GM12878 (cell line): ENCODE results near the gene NKIRAS2. TPM values are rescaled to one million over a fixed set of nuclear protein-coding genes. Genes with fewer than 3 reads are reported as not detected.
A peak's percentile ranks its signal among the peaks of the same experiment; 100 is the strongest.

Experiments
- BMI1 ChIP-seq: fragments of 450-650 bp; IDR thresholded peaks from 2 replicates; pipeline ENCODE4 v1.6.1; 2016; ENCODE audit warnings: mild to moderate bottlenecking, moderate library complexity, borderline replicate concordance
- CBX5 ChIP-seq: sonication (generic); IDR thresholded peaks from 2 replicates; pipeline ENCODE4 v1.6.1; 2016; ENCODE audit warnings: low read depth, moderate library complexity, mild to moderate bottlenecking, inconsistent platforms
- HDAC6 ChIP-seq: fragments of 200-600 bp; sonication (generic); IDR thresholded peaks from one replicate; pipeline ENCODE4 v1.8.0; 2017; ENCODE audit warnings: antibody characterized with exemption; ENCODE audit not compliant: unreplicated experiment
- HDGF ChIP-seq: fragments of 450-650 bp; IDR thresholded peaks from 2 replicates; pipeline ENCODE4 v1.6.1; 2016; ENCODE audit warnings: antibody characterized with exemption
- IKZF2 ChIP-seq, 2 experiments: fragments of 450-650 bp; IDR thresholded peaks; 2 replicates each; pipeline ENCODE4 v1.6.1; 2017; ENCODE audit warnings: mild to moderate bottlenecking in 2 of 2, moderate library complexity in 2 of 2
- KDM1A ChIP-seq: fragments of 200-600 bp; sonication (generic); IDR thresholded peaks from 2 replicates; pipeline ENCODE4 v1.6.1; 2016; ENCODE audit warnings: borderline replicate concordance
- MXI1 ChIP-seq: fragments of 150-350 bp; IDR thresholded peaks from 2 replicates; pipeline ENCODE4 v1.6.1; 2011; ENCODE audit warnings: low read depth, mild to moderate bottlenecking, inconsistent platforms, low read length, improper control_type of control experiment
- NFXL1 ChIP-seq: fragments of 450-650 bp; IDR thresholded peaks from 2 replicates; pipeline ENCODE4 v1.6.1; 2017; ENCODE audit warnings: antibody characterized with exemption, mild to moderate bottlenecking, borderline replicate concordance
- PKNOX1 ChIP-seq: fragments of 450-650 bp; IDR thresholded peaks from 2 replicates; pipeline ENCODE4 v1.6.1; 2016; ENCODE audit warnings: mild to moderate bottlenecking
- RAD21 ChIP-seq: IDR thresholded peaks from 2 replicates; pipeline ENCODE4 v1.6.1; 2011; ENCODE audit warnings: mild to moderate bottlenecking, low read depth, low read length, moderate library complexity; ENCODE audit not compliant: insufficient read depth
- RAD51 ChIP-seq: fragments of 450-650 bp; IDR thresholded peaks from 2 replicates; pipeline ENCODE4 v1.6.1; 2016; ENCODE audit warnings: moderate library complexity, mild to moderate bottlenecking, inconsistent platforms
- RBBP5 ChIP-seq: fragments of 200-600 bp; sonication (generic); conservative IDR thresholded peaks from 2 replicates; pipeline ENCODE4 v1.6.1; 2016
- RELA ChIP-seq: fragments of 450-650 bp; IDR thresholded peaks from 2 replicates; pipeline ENCODE4 v1.8.0; 2014; ENCODE audit warnings: borderline replicate concordance; ENCODE audit not compliant: partially characterized antibody
- SIN3A ChIP-seq: IDR thresholded peaks from 2 replicates; pipeline ENCODE4 v1.6.1; 2012; ENCODE audit warnings: low read depth, low read length, improper control_type of control experiment
- SMAD1 ChIP-seq: fragments of 450-650 bp; IDR thresholded peaks from 2 replicates; pipeline ENCODE4 v1.6.1; 2018; ENCODE audit warnings: mild to moderate bottlenecking, low read depth; ENCODE audit not compliant: partially characterized antibody
- SMAD5 ChIP-seq: IDR thresholded peaks from 2 replicates; pipeline ENCODE4 v1.6.1; 2016; ENCODE audit warnings: antibody characterized with exemption, low read depth
- SREBF2 ChIP-seq: IDR thresholded peaks from 2 replicates; pipeline ENCODE4 v1.6.1; 2012; ENCODE audit warnings: mild to moderate bottlenecking, low read length
- STAT1 ChIP-seq: fragments of 450-650 bp; conservative IDR thresholded peaks from 2 replicates; pipeline ENCODE4 v1.6.1; 2014; ENCODE audit warnings: antibody characterized with exemption, mild to moderate bottlenecking
- SUZ12 ChIP-seq: fragments of 200-600 bp; sonication (generic); IDR thresholded peaks from one replicate; pipeline ENCODE4 v1.6.1; 2018; ENCODE audit warnings: antibody characterized with exemption, mild to moderate bottlenecking; ENCODE audit not compliant: unreplicated experiment
- WRNIP1 ChIP-seq: IDR thresholded peaks from 2 replicates; pipeline ENCODE4 v1.6.1; 2011; ENCODE audit warnings: low read depth, low read length, improper control_type of control experiment, borderline replicate concordance
- ZNF217 ChIP-seq: fragments of 450-650 bp; IDR thresholded peaks from 2 replicates; pipeline ENCODE4 v1.6.1; 2017; ENCODE audit warnings: antibody characterized with exemption, mild to moderate bottlenecking
- ZNF384 ChIP-seq: IDR thresholded peaks from 2 replicates; pipeline ENCODE4 v1.6.1; 2012; ENCODE audit warnings: low read depth, mild to moderate bottlenecking, low read length, improper control_type of control experiment, borderline replicate concordance
- ZZZ3 ChIP-seq: IDR thresholded peaks from 2 replicates; pipeline ENCODE4 v1.6.1; 2011; ENCODE audit warnings: low read depth; ENCODE audit not compliant: control insufficient read depth, insufficient read length
- polyA plus RNA-seq, 11 experiments: library from polyadenylated mRNA; depleted of rRNA in 4 of 11; unstranded in 6 of 11; stranded (reverse) in 5 of 11; fragments of >200 nt; fragmentation: Nextera tagmentation in 4 of 11; fragmentation: Illumina TruSeq in 1 of 11; extraction: Ambion mirVana in 4 of 11; extraction: Trizol in 1 of 11; gene quantifications; 1 replicate in 1 of 11; 2 replicates in 10 of 11; pipeline versions ENCODE4 v1.2.1 to v1.2.3, GENCODE V29; 2011 to 2016; ENCODE audit warnings: inconsistent platforms in 2 of 11, missing spikeins in 2 of 11, low read depth in 1 of 11
- total RNA-seq, 4 experiments: library from RNA; depleted of rRNA in 3 of 4; stranded (reverse); fragments of >200 nt in 3 of 4; fragmentation: Illumina TruSeq in 1 of 4; extraction: Trizol in 1 of 4; gene quantifications; 2 replicates each; pipeline versions ENCODE4 v1.2.1 to v1.2.3, GENCODE V29; 2013 to 2021
- TF ChIP-seq, protein P1 (sequence below): fragments of 450-650 bp; IDR thresholded peaks from 2 replicates; pipeline ENCODE4 v1.6.1; 2017; ENCODE audit warnings: borderline replicate concordance
- TF ChIP-seq, protein P2 (sequence below): IDR thresholded peaks from 2 replicates; pipeline ENCODE4 v1.6.1; 2012; ENCODE audit warnings: low read length, inconsistent platforms
- TF ChIP-seq, protein P3 (sequence below): fragments of 450-650 bp; IDR thresholded peaks from 2 replicates; pipeline ENCODE4 v1.6.1; 2016; ENCODE audit warnings: mild to moderate bottlenecking

The NKIRAS2 gene
- total and polyA plus RNA-seq, 10 of the 15 experiments (the other 5 are each of a cell fraction or from before 2014, with no cell fraction given), result 6.4 to 49.7 (median 27.2) TPM

GRCh38 chr17:41972571-41973407, 47.1 kb upstream of the NKIRAS2 start (continued):
- TF ChIP-seq SMAD1, result no peak
- TF ChIP-seq BMI1, result no peak
- 0 out of 2 replicates have a peak, but pooled peaks have one; percentile 3 for TF ChIP-seq PKNOX1
- TF ChIP-seq, protein P1, sequence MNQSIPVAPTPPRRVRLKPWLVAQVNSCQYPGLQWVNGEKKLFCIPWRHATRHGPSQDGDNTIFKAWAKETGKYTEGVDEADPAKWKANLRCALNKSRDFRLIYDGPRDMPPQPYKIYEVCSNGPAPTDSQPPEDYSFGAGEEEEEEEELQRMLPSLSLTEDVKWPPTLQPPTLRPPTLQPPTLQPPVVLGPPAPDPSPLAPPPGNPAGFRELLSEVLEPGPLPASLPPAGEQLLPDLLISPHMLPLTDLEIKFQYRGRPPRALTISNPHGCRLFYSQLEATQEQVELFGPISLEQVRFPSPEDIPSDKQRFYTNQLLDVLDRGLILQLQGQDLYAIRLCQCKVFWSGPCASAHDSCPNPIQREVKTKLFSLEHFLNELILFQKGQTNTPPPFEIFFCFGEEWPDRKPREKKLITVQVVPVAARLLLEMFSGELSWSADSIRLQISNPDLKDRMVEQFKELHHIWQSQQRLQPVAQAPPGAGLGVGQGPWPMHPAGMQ, result no peak
- TF ChIP-seq, protein P2, sequence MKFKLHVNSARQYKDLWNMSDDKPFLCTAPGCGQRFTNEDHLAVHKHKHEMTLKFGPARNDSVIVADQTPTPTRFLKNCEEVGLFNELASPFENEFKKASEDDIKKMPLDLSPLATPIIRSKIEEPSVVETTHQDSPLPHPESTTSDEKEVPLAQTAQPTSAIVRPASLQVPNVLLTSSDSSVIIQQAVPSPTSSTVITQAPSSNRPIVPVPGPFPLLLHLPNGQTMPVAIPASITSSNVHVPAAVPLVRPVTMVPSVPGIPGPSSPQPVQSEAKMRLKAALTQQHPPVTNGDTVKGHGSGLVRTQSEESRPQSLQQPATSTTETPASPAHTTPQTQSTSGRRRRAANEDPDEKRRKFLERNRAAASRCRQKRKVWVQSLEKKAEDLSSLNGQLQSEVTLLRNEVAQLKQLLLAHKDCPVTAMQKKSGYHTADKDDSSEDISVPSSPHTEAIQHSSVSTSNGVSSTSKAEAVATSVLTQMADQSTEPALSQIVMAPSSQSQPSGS, result peak; percentile 23; the same call in 1 of the 2 replicates
- TF ChIP-seq HDGF, result no peak
- TF ChIP-seq NFXL1, result no peak
- TF ChIP-seq HDAC6, result no peak
- TF ChIP-seq SIN3A, result no peak
- TF ChIP-seq RBBP5, result no peak
- TF ChIP-seq CBX5, result no peak
- TF ChIP-seq RAD51, result no peak
- TF ChIP-seq SREBF2, result no peak
- TF ChIP-seq IKZF2 (IDR thresholded peaks at IDR 0.05), result peak; percentile 33 to 55; a peak in 3 of 4 replicates
- TF ChIP-seq STAT1, result no peak
- TF ChIP-seq SMAD5, result no peak
- no peak for TF ChIP-seq RAD21
- no peak for TF ChIP-seq MXI1
- TF ChIP-seq, protein P3, sequence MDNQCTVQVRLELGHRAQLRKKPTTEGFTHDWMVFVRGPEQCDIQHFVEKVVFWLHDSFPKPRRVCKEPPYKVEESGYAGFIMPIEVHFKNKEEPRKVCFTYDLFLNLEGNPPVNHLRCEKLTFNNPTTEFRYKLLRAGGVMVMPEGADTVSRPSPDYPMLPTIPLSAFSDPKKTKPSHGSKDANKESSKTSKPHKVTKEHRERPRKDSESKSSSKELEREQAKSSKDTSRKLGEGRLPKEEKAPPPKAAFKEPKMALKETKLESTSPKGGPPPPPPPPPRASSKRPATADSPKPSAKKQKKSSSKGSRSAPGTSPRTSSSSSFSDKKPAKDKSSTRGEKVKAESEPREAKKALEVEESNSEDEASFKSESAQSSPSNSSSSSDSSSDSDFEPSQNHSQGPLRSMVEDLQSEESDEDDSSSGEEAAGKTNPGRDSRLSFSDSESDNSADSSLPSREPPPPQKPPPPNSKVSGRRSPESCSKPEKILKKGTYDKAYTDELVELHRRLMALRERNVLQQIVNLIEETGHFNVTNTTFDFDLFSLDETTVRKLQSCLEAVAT, result 0 out of 2 replicates have a peak, but pooled peaks have one; percentile 27
- TF ChIP-seq WRNIP1, result no peak
- no peak for TF ChIP-seq ZNF217
- no peak for TF ChIP-seq ZZZ3
- TF ChIP-seq KDM1A, result no peak
- no peak for TF ChIP-seq ZNF384
- TF ChIP-seq RELA, result no peak
- no peak for TF ChIP-seq SUZ12
